ENCODE data around the gene SYNM.

SYNM gene

DNA sequence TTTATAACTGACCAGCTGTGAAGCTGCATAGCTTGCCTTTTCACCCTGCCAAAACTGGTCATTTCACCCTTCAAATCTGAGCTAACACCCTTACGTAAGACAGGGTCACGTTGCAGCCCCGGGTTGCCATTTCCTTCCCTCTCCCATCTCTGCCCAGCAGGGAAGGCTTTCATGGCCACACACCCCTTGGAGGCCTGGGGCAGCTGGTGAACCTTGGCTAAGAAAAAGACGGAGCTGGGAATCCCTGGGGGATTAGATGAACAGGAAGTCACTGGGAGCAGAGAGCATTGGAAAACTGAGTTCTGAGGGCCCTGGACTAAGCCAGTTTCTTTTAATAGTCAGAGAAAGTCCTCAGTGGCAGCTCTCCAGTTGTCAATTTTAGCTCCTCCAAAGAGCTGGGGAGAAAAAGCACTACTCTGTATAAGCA, 76.7 kb downstream of the SYNM start:
- Histone ChIP-seq H3K27me3 (ENCODE audit: insufficient read depth, insufficient read length) (no peaks in the 10 kb centered on the region), H3K36me3 (ENCODE audit: insufficient read depth, insufficient read length, low read length) (peaks cover 23% of the 10 kb centered on the region), H3K4me1 (ENCODE audit: insufficient read depth, insufficient read length) (peaks cover 3% of the 10 kb centered on the region), H3K9ac (ENCODE audit: insufficient read length, low read depth) (no peak overlapping the region), H3K4me3 (ENCODE audit: insufficient read length, low read depth) (no peak overlapping the region), H3K9me3 (ENCODE audit: insufficient read depth, low read length) (peaks cover 15% of the 10 kb centered on the region; the same call in 1 of the 2 replicates)
- no peak for DNase-seq (ENCODE audit: low read depth, low spot score)
- TF ChIP-seq YY1 (IDR thresholded peaks at IDR 0.05; ENCODE audit: insufficient read depth, insufficient read length) (no peak), ZNF274 (IDR thresholded peaks at IDR 0.05; ENCODE audit: low read depth, low read length) (no peak), SUZ12 (IDR thresholded peaks at IDR 0.05; ENCODE audit: extremely low read depth, insufficient read depth, insufficient read length) (no peak)

DNA sequence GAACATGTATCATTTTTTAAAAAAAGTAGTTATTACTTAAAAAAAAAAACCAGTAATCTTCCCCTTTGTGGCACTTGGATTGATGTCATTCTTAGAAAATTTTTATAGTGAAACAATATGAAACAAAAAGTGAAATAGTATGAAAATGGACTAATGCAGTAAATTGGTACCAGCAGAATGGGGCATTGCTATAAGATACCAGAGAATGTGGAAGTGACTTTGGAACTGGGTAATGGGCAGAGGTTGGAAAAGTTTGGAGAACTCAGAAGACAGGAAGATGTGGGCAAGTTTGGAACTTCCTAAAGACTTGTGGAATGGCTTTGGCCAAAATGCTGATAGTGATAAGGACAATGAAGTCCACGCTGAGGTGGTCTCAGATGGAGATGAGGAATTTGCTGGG, 77.9 kb downstream of the SYNM start:
- TF ChIP-seq SUZ12 (IDR thresholded peaks at IDR 0.05; ENCODE audit: extremely low read depth, insufficient read depth, insufficient read length) (no peak), YY1 (IDR thresholded peaks at IDR 0.05; ENCODE audit: insufficient read depth, insufficient read length) (no peak), ZNF274 (IDR thresholded peaks at IDR 0.05; ENCODE audit: low read depth, low read length) (no peak)
- Histone ChIP-seq H3K27me3 (ENCODE audit: insufficient read depth, insufficient read length) (no peaks in the 10 kb centered on the region), H3K36me3 (ENCODE audit: insufficient read depth, insufficient read length, low read length) (peaks cover 23% of the 10 kb centered on the region), H3K9ac (ENCODE audit: insufficient read length, low read depth) (no peak overlapping the region), H3K4me1 (ENCODE audit: insufficient read depth, insufficient read length) (peaks cover 3% of the 10 kb centered on the region), H3K4me3 (ENCODE audit: insufficient read length, low read depth) (no peak overlapping the region), H3K9me3 (ENCODE audit: insufficient read depth, low read length) (peaks cover 15% of the 10 kb centered on the region; the same call in 1 of the 2 replicates)
- no peak for DNase-seq (ENCODE audit: low read depth, low spot score)

Data from NT2/D1 (cell line).